ENCODE results near the gene CDRT4.
A peak's percentile ranks its signal among the peaks of the same experiment; 100 is the strongest.

The CDRT4 gene

DNA sequence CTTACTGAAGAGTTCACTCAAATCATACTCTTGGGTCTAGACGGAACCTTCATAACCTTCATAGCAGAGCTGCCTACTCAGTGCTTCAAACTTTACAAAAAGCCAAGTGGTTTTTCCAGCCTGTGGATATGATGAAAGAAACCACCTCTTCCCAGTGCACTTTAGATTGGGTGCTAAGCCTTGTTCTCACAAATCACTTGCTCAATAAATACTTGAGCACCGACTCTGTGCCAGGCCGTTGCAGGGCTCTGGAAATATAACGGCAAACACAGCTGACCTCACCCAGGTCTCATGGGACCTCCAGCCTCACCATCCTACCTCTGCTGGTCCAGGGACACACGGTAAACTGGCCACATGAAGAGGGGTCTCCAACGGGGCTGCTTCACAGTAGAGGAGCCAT is 35.7 kb downstream of the CDRT4 start:
- no peak for DNase-seq (ENCODE audit: low read depth, low spot score)

DNA sequence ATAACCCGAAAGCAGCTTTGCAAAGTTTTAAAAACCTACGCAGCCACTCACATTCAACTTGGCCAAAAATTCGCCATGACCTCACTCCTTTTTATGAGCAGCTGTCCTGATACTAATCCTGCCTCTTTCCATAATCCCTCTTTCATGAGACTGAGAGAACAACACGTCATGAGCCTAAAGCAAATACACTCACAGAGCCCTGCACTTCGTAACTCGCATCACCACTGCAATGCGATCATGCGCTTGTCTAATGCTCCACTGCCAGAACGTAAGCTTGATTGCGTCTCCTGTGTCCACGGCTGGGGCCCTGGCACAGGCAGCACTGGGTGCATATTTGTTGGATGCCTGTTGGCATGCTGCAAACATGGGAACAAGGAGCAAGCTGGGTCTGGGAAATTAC is 36.2 kb downstream of the CDRT4 start:
- DNase-seq (ENCODE audit: low read depth, low spot score), result no peak

DNA sequence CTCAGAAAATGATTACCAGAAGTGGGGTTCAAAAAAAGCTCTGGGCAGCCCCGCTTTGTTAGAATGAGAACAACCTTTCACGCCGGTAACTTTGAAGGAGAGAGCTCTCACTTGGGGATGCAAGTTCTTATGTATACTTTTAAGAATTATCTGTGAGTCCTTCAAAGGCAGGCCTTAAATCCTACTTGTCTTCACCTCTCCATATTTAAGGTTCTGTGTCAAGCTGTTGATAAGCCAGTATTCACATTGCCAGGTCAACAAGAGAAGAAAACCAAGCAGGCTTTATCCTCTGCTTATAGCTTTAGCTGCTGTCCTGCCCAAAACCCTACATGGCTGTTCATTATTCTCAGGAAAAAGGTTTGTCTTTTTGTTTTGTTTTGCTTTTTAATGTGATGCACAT is 42.9 kb downstream of the CDRT4 start:
- no peak for DNase-seq (ENCODE audit: low read depth, low spot score)

DNA sequence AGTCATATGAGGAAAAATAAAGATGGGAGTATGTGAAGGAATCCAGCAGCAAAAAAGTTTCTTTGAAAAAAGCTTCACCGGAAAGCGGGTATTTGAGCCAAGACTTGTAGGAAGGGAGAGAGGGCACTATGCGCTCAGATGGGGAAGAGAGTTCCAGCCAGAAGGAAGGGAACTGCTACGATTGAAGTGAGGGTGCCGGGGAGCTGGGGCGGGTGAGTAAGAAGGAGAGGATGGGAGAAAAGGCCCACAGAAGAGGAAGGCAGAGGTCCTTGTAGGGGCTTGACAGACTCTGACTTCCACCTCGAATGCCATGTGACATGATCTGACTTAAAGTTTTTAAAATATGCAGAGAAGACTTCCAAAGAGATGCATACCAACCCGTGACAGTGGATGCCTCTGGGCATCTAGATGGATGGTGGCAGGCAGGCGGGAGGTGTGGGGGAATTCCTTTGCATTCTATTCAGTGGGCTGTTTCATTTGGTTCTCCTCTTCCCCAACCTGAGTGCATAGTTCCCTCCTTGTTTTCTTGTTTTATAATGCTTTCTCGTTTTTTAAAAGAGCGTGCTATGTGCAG is 44.9 kb downstream of the CDRT4 start:
- no peak for DNase-seq (ENCODE audit: low read depth, low spot score)

DNA sequence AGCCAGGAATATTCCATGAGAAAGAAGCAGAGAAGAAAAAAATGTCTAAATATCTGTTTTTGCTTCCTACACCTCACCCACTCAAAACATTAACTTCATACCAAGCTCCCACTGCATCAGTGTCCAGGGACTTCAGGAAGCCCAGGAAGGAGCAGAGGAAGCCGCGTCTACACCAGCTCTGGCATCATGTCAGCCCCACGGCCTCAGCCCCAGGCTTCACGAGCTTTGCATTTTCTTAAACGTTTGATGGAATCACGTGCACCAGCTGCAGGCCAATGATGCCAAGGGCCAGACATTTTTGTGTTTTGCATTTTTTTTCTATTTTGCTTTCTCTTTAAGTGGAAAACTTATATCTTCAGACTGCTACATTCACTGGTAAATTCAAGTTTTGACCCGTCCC is 48.6 kb downstream of the CDRT4 start:
- no peak for DNase-seq (ENCODE audit: low read depth, low spot score)

DNA sequence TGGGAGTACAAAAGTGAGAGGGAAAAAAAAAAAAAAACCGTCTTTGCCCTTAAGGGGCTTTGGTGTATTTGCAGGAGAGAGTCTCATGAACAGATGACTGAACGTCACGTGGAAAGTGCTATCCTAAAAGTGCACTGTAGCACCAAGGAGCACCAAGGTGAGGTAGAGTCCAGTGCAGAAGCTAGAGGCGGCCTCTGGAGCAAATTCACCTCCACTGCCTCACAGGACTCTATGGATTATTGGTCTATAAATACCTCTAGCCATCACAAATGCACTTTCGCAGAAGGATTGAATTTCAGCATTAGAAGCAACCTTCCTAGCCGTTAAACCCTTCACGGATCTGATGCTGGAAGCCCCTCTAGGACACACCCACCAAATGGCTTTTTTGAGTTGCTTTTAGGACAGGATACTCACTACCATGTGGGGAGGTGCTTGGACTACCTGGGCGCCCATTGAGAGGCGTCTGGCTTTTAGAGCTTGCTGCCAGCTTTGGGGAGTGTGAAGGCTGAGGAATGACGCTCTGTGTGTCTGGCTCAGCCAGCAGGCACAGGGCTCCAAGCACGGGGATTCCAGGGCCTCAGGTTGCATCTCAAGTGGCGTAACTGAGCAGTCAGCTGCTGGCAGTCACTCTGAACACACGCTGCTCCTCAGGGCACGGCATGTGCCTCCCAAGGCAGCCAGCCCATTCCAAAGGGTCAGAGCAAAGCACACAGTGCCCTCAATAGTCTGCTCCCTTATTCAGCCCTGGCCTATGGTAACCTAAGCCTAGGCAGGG is 52.7 kb downstream of the CDRT4 start:
- DNase-seq (ENCODE audit: low read depth, low spot score), result no peak

DNA sequence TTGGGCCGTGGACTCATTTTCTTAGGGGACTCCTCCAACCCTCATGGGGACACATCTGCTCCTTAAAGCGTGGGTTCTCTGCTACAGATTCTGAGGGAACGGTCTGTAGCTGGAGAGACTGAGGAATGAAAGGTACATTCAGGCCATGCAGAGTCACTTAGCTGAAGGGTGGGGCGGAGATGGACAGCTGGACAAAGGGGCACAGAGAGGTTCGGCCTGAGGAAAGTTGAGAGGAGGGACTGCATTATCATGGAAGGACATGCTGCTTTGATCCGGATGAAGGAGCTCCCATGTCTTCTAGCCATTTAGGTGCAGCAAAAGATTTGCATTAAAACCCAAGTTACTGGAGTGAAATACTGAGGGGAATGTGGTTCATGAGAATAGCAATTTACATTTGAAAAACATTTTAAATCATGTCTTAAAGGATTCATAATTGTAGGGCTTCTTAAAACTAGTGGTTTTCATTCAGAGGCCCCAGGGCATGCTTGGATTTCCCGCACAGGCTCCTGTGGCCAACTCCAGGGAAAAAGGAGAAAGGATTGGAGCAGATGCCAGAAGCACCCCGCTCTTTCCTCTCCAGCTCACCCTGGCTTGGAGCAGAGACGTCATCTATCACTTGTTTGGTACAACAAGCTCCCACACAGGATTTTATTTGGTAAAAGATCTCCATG is 54.2 kb downstream of the CDRT4 start:
- no peak for DNase-seq (ENCODE audit: low read depth, low spot score)

DNA sequence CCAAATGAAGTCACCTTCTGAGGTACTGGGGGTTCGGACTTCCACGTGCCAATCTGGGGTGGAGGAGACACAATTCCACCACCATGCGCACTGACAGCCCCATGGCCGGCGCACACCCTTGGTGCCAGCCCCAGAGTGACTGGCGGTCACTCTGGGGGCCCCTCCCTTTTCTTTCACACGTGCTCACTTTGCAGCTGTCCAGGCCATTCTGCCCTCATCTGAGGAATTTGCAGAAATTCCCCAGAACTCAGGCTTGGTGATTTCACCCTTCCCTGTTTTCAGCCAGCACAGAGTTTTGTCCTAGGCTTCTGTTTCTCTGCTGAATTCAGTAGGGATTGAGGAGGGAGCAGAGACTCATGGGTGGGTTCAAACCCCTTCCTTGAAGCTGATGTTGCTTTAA is 54.8 kb downstream of the CDRT4 start:
- no peak for DNase-seq (ENCODE audit: low read depth, low spot score)

DNA sequence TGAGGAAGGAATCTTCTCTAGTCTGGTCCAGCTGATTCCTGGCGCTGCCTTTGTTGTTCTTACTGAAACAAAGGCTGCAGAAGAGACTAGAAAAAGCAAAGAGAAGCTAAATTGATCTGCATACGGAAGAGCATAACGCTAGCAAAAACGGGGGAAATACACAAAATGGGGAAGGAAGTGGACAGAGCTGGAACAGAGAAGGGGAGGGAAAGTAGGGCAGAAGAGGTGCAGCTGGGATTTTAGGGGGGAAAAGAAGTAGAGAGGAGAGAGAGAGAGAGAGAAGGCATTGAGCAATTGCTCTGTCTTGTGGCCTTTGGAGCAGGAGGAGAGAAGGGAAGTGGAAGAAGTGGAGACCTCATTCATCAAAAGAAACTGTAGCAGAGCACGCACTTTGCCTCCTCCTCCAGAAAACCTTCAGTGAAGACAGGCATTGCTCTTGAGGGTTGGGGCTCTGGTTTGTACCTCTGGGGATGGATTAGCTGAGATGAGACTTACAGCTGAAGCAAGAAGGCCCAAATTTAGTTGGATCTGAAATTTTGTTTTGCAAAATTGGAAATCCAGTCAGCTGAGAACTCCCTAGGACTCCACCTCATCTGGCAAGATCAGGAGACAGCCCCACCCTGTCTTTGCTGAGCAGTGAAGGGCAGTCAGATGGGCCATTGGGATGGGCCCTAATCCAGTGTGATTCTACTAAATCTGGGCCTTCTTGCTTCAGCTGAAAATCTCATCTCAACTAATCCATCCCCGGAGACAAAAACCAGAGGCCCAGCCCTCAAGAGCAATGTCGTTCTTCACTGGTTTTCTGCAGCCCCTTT is 55.8 kb downstream of the CDRT4 start:
- no peak for DNase-seq (ENCODE audit: low read depth, low spot score)

DNA sequence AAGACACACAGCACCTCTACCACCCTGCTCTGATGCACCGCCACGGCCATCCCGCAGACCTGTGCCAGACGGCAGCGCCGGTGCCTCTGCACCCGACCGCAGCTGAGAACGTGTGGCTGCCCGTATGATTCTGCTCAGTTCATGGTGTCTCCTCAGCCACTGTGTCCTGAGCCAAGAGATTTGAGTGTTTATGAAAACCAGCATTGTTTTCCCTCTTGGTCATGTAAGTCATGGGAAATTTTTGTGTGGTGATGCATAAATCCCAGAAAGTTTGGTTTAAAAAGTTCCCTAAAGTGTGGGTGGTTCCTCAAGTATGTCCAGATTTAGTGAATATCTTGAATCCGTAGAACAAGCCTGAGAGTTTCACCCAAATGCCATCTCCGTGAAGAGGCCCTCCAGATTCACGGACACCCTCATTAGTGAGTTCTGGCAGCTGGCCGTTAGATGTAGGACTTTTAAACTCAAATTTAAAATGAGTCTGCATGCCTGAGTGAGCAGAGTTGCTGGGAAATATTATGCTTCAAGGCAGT is 57.6 kb downstream of the CDRT4 start:
- peak; percentile 32 for DNase-seq (ENCODE audit: low read depth, low spot score)

DNA sequence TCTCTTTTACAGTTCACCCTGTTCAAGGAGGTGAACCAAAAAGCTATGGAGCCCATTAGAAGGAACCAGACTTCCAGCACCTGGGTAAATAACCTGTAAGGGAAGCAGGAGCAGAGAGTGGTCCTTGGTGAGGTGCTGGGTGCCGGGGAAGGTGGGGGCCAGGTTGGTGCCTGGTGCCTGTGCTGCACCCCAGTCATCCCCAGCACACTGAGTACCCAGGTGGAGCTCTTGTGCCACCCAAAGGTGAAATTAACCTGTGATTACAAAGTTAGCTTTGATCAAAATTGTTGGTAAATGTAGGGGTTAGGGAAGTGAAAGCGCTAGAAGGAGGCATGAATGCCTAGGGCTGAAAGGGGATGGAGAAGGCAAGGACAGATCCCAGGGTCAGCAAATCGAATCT is 58.6 kb downstream of the CDRT4 start:
- no peak for DNase-seq (ENCODE audit: low read depth, low spot score)

DNA sequence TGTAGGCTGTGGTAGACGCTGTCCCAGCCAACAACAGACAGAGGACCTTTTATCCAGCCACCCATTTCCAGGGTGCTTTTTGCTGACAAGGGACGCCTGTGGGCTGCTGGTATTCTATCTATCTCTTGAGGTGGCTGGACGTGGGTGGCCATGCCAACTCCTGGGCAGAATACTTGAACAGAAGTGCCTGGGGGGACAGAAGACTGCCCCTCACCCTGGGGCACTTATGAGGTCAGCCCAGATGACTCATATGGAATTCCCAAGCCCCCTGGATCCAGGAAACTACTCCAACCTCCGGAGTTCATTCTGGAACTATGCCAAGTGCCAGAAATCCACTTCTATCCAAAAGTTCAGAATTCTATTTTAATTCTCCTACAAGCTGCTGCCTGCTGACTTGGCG is 61.3 kb downstream of the CDRT4 start:
- no peak for DNase-seq (ENCODE audit: low read depth, low spot score)

DNA sequence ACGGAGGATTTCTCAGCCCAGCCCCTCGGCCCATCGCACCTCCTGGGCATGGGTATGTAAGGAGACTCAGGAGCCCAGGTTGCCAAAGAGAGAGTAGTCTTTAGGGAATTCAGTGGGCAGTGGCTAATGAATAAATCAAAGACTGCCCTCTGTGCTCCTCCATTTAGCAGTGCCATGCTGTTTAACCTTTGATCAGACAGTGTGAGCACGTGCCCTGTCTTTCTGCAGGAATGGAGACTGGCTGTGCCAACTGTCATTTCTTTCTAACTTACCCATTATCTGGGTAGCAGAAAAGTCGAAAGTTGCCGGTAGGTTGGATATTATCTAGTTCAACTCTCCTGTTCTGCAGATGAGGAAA is 62.4 kb downstream of the CDRT4 start:
- no peak for DNase-seq (ENCODE audit: low read depth, low spot score)

DNA sequence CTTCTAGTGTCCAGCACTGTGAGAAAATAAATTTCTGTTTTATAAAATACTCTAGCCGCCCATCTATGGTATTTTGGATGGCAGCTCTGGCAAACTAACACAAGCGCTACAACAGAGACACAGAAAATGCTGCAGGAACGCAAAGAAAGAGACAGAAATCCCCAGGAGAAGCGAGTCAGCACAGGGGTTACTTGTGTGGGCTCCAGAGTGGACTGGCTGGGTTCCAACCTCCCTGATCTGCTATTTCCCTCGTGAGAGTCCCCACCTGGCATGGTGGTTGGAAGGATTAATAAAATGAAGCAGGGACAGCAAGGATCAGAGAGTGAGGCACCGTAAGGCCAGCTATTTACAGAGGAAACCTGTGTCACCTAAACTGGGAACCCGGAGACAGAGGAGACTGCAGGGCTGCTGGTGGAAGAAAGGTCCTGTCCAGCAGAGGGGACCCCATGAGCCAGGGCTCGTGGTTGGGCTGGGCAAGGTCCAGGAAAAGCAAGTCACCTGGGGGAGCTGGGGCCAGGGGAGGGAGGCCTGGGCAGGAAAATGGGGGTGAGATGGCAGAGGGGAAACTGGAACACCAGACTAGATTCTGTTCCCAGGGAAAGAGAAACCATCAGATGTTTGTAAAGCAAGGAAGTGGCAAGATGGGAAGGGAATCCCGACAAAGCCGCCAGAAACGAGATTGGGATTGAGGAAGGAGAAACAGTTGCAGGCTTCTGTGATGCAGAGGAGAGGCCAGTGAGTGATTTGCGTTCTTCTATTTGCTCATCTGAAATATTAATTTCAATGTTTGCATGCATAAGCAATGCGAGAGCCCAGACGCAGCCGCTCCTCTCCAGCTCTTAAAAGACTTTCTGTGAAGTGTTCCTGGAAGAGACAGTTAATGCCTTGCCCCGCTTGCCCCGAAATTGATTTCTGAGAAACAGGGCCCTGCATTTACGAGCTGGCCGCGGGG is 63.0 kb downstream of the CDRT4 start:
- no peak for DNase-seq (ENCODE audit: low read depth, low spot score)

DNA sequence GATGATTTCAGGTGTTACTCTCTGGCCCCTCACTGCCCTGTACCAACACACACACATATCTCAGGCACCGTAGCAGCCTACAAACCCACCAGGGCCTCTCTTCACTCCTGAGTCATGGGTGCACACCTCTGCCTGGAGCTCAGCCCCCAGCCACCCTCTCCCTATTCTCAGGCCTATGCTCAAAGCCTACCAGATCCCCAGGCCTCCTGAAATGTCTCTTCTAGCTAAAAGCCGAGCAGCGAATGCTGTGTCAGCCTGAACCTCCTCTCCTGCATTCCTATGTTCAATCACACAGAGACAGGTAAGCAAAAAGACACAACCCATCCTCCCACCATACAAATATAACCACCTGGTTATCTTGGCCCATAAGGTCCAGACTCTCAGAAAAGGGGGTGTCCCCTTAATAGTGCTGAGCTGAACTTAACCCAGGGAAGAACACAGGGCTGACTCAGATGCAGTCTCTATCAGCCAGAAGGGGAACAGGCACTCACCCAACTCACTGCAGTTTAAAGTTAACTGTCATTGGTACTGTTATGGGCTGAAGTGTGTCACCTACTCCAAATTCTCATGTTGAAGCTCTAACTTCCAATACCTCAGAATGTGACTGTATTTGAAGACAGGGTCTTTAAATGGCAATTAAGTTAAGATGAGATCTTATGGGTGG is 64.0 kb downstream of the CDRT4 start:
- no peak for DNase-seq (ENCODE audit: low read depth, low spot score)

DNA sequence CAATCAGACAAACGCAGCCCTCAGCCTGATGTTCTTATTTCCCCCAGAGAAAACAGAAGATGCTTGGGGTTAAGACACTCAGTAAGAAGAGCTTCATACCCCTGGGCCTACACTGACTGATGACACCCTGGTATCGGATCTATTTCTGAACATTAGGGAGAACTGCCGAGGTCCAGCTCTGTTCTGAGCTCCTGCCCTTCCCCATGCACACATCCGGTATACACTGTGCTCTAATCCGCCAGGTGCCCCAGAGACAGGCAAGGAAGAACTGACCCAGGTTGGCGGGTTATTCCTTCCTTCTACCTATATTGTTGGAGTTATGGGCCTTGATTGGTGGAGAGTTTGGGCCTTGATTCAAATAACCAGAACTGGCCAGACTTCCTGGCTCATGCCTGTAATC is 68.0 kb downstream of the CDRT4 start:
- no peak for DNase-seq (ENCODE audit: low read depth, low spot score)

DNA sequence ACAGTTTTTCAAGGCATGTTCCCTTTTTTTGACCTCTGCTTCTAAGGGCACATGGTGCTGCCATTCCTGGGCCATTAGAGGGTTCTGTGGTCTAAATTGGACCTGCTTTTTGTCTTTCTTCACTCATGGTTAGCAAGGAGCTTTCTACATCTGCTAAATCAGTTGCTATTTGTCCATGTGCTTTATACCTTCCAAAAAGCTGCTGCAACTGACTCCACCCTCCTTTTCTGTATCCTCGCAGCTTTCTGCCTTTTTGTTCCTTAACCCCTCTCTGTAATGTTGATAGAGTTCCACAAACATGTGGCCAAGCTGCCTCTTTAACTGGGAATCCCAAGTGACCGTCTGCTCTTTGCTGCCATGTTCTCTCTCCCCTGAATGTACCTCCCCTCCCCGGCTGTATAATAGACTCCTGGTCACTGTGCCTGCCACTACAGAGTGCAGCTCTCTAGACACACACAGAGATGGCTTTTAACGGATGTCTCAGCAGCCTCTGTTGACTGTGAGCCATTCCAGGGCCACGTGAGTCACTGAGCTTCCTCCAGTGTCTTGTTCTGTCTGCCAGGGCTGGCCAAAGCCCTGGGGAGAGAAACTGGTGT is 68.6 kb downstream of the CDRT4 start:
- DNase-seq (ENCODE audit: low read depth, low spot score), result no peak

DNA sequence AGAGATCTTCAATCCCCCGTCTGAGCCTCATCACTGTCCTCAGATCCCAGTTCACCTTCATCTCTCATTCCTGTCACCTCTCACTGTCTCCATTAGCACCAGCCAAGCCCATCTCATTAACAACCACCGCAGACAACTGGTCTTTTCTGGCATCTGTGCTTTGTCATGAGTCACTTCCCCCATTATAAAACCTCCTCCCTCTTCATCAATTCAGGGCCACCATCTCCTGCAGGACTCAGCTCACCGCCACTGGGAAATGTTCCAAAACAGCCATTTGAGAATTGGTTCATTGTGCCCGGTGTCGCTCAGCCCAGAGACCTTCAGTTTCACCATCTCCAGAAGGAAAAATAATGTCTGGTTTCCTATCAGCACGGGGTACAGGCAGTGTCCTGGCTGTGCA is 69.1 kb downstream of the CDRT4 start:
- DNase-seq (ENCODE audit: low read depth, low spot score), result no peak

DNA sequence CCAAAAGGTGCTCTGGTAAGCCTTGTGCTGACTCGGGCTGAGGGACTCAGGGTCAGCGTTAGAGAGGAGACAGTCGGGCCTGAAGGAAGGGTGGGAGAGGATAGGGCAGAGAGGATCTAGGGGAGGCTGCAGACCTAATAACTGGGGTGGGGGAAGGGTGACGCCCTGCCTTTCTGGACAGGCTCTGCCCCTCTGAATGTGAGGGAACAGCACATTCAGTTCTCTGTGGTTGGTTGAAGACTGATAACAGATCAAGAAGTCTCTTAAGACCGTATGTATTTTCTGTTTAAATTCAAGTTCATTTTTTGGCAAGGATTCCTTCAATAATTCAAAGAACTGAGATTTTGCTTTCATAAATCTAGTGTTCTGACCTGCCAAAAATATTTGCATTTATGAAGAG is 69.8 kb downstream of the CDRT4 start:
- no peak for DNase-seq (ENCODE audit: low read depth, low spot score)

DNA sequence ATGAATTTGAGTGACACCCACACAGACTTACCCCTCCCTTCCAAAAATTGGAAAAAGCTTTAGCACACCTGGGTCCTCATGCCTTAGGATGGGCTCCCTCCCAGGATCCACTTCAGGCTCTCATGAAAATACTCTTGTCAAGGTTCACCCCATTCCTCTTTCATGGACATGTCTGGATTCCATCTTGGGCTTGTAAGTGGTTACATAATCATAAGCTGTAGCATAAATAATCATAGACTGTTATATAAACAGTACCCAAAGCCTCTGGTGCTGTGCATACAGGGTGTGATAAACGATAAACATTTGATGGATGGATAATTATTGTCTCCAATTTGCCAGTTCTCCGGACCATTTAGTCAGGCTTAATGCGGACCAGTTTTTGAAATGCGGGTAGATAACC is 72.3 kb downstream of the CDRT4 start:
- DNase-seq (ENCODE audit: low read depth, low spot score), result no peak
